ENCODE measurements around the gene PNPLA3.

PNPLA3 gene

GRCh38 chr22:43991316-43992020 is 67.9 kb downstream of the PNPLA3 start:
- DNase-seq: no peak

- DNase-seq: peak in 2 of 58 donors; percentile 9 to 34
Measured at GRCh38 chr22:43992331-43992821, 68.8 kb downstream of the PNPLA3 start.

DNA sequence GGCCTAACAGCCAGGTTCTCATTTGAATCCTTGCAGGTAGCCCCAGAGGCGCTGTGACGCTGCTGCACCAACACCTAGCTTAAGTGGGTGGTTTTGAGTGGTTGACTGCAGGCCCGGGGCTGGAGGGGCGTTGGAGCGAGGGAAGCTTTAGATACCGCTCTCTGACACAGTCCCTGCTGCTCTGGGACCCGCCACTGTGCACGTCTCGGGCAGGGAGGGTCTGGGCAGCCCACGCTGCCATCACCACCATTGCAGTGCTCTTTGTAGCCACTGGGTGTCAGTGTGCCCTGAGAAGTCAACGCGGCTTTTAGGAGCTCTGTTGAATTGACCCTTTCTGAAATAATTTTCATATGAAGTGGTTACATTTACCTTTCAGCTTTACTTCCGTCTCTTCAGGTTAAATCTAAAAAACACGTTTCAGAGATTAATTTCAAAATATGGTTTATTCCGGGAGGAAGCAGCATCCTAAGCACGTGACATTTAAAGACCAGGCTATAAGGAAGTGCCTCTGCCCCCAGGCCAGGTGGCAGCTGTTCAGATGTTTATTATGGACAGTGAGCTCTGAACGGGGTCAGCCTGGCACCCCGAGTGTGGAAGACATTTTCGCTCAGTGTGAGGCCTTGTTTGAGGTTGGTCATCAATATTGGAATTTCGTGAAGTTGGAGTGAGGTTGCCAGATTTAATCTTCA is 69.6 kb downstream of the PNPLA3 start:
- peak in 32 of 58 donors; percentile 4 to 53 (median 20) for DNase-seq

- no peak for DNase-seq
Measured at GRCh38 chr22:43994006-43994405, 70.4 kb downstream of the PNPLA3 start.

GRCh38 chr22:43994416-43994815 is 70.8 kb downstream of the PNPLA3 start:
- no peak for DNase-seq

- peak in 1 of 58 donors; percentile 3 for DNase-seq
Measured at GRCh38 chr22:43995057-43995685, 71.6 kb downstream of the PNPLA3 start.

GRCh38 chr22:43995798-43996169 is 72.2 kb downstream of the PNPLA3 start:
- no peak for DNase-seq

DNA sequence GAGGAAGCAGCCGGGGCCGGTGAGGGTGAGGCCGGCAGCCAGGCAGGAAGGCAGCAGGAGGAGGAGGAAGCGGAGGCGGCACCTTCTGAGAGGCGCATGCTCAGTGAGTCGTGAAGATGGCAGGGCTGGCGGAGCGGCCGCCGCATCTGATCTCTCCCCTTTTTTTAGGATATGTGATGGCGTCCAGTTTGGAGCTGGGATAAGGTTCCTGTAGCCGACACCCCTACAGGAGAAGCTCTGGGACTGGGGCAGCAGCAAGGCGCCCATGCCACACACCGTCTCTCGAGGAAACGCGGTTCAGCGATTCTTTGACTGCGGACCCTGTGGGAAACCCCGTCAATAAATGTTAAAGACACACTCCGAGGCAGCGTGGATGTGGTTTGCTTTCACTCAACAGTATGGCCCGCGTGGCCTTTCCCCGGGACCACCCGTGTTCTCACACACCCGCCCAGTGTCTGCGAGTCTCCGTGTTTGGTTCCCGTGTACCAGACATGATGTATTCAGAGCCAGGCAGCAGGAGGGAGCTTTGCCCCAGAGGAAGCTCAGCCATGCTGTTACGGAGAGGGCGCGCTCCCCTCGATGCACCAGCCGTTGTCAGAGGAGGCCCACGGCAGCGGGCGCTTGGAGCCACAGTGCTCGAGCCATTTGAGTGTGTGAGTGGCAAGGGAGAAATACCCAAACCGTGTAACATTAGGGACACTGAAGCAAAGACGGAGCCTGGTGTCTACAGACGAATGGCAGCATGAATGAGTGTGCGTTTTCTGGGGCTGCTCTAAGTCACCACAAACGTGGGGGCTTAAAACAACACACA is 72.8 kb downstream of the PNPLA3 start:
- DNase-seq: peak in 20 of 58 donors; percentile 7 to 51 (median 20)

GRCh38 chr22:43996981-43997265 is 73.3 kb downstream of the PNPLA3 start:
- DNase-seq: no peak
